H1 (cell line): ENCODE data around the gene PTPRE.

Experiments
- BRCA1 ChIP-seq: IDR thresholded peaks from 2 replicates; pipeline ENCODE4 v1.6.1; 2012; ENCODE audit warnings: low read depth, low read length, improper control_type of control experiment
- CEBPB ChIP-seq: IDR thresholded peaks from 2 replicates; pipeline ENCODE4 v1.6.1; 2012; ENCODE audit warnings: low read depth, low read length
- CTCF ChIP-seq, 3 experiments: IDR thresholded peaks; 1 replicate in 2 of 3; 2 replicates in 1 of 3; pipeline versions ENCODE4 v1.5.1 to v1.6.1; 2011; ENCODE audit warnings: low read length in 3 of 3, mild to moderate bottlenecking in 3 of 3, inconsistent platforms in 2 of 3, low read depth in 1 of 3, moderate library complexity in 1 of 3; ENCODE audit not compliant: insufficient read depth in 1 of 3; ENCODE audit errors: control extremely low read depth in 1 of 3
- JUN ChIP-seq: IDR thresholded peaks from 2 replicates; pipeline ENCODE4 v1.6.1; 2011; ENCODE audit warnings: low read depth, mild to moderate bottlenecking, improper control_type of control experiment, low read length
- POLR2AphosphoS5 ChIP-seq: IDR thresholded peaks from 2 replicates; pipeline ENCODE4 v1.6.1; 2011; ENCODE audit warnings: low read depth, low read length
- SAP30 ChIP-seq: fragments of 300-600 bp; sonication (generic); IDR thresholded peaks from 2 replicates; pipeline ENCODE4 v1.7.1; 2012; ENCODE audit warnings: low read length, moderate library complexity, mild to moderate bottlenecking, inconsistent platforms; ENCODE audit not compliant: insufficient read depth, insufficient replicate concordance
- YY1 ChIP-seq: IDR thresholded peaks from 2 replicates; pipeline ENCODE4 v1.6.1; 2011; ENCODE audit warnings: low read depth, mild to moderate bottlenecking, low read length
- ZNF274 ChIP-seq: IDR thresholded peaks from 2 replicates; pipeline ENCODE4 v1.7.0; 2012; ENCODE audit warnings: low read length, borderline replicate concordance; ENCODE audit errors: extremely low read depth

DNA sequence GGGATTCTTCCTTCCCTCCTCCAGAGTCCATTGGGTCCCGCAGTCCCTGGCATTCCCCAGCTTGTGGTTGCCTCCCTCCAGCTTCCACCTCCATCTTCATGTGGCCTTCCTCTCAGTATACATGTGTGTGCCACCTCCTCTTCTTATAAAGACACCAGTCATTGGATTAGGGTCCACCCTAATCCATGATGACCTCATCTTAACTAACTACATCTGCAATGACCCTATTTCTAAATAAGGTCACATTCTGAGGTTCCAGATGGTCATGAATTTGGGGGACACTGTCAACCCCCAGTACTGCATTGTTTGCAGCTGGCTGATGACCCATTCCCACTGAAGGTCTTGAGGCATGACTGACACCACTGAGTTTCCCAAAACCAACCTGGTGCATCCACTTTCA, 99.0 kb downstream of the PTPRE start:
- no peak for TF ChIP-seq SAP30
- TF ChIP-seq POLR2AphosphoS5, result no peak
- TF ChIP-seq CTCF (IDR thresholded peaks at IDR 0.05; ENCODE audit: control extremely low read depth in 1 of 3, insufficient read depth in 1 of 3, low read depth in 1 of 3, low read length in 3 of 3), result no peak
- no peak for TF ChIP-seq ZNF274
- TF ChIP-seq BRCA1, result no peak
- TF ChIP-seq CEBPB, result no peak
- TF ChIP-seq YY1, result no peak
- no peak for TF ChIP-seq JUN
